Mucosa of descending colon (tissue), 3 donors: ENCODE data around the gene ATXN1L. TPM values are rescaled to one million over a fixed set of nuclear protein-coding genes. Genes with fewer than 3 reads are reported as not detected.

Source experiments
- ATAC-seq: fragments of 200-7000 bp; cut with Tn5 transposase; one replicate; pipeline ENCODE4 v1.9.1; 2020; ENCODE audit warnings: mild to moderate bottlenecking, moderate library complexity
- DNase-seq, 3 donors: peaks; one replicate each; pipeline ENCODE4 v3.0.0-alpha.2; 2020
- H3K36me3 ChIP-seq: fragments of 200-600 bp; one replicate; pipeline ENCODE4 v1.8.0; 2021; ENCODE audit warnings: low read depth, mild to moderate bottlenecking
- H3K4me1 ChIP-seq: fragments of 200-600 bp; one replicate; pipeline ENCODE4 v1.8.0; 2021; ENCODE audit warnings: low read depth, mild to moderate bottlenecking
- H3K4me3 ChIP-seq: fragments of 200-600 bp; one replicate; pipeline ENCODE4 v1.8.0; 2021; ENCODE audit warnings: mild to moderate bottlenecking
- H3K9me3 ChIP-seq: fragments of 200-600 bp; one replicate; pipeline ENCODE4 v1.8.0; 2021; ENCODE audit warnings: mild to moderate bottlenecking
- intact Hi-C, 2 donors: fragments of 100-400 bp; cut with DNase I in 1 of 2; cut with micrococcal nuclease in 1 of 2; formaldehyde crosslinking; loops; one replicate each; pipeline versions ENCODE4 v1.11.0 to v1.11.1; 2022; cut with DNase I, micrococcal nuclease
- total RNA-seq, 3 donors: library from RNA; stranded (reverse); fragmentation: NEBNext Ultra II Directional in 2 of 3; extraction: Animal tissue kit (Norgen Biotek cat#: 25700) in 2 of 3; gene quantifications; one replicate each; pipeline versions ENCODE4 v1.2.1 to v1.2.4, GENCODE V29; 2021 to 2023
- TF ChIP-seq, protein P1 (sequence below): fragments of 200-600 bp; IDR thresholded peaks from one replicate; pipeline ENCODE4 v1.8.0; 2022; ENCODE audit warnings: antibody characterized with exemption, mild to moderate bottlenecking
- donor health status: DM: no; HTN: no; CAD: no; lungs with moderate emphysema.
- donor health status: DM: no; HTN: no; CAD: no.
- donor health status: DM: no; HTN: yes; CAD: no.

The ATXN1L gene
- total RNA-seq, 3 donors from 2014 or later, result 21.6 to 38.7 (median 24.0) TPM

GRCh38 chr16:71834291-71834690 lies 11.5 kb upstream of the ATXN1L start:
- no peak for DNase-seq
- ATAC-seq, result no peak
- Histone ChIP-seq H3K4me1 (no peaks in the 10 kb centered on the region), H3K9me3 (no peaks in the 10 kb centered on the region), H3K4me3 (no peak overlapping the region), H3K36me3 (no peaks in the 10 kb centered on the region)
- intact Hi-C loops, result no loop called here
- TF ChIP-seq, protein P1, sequence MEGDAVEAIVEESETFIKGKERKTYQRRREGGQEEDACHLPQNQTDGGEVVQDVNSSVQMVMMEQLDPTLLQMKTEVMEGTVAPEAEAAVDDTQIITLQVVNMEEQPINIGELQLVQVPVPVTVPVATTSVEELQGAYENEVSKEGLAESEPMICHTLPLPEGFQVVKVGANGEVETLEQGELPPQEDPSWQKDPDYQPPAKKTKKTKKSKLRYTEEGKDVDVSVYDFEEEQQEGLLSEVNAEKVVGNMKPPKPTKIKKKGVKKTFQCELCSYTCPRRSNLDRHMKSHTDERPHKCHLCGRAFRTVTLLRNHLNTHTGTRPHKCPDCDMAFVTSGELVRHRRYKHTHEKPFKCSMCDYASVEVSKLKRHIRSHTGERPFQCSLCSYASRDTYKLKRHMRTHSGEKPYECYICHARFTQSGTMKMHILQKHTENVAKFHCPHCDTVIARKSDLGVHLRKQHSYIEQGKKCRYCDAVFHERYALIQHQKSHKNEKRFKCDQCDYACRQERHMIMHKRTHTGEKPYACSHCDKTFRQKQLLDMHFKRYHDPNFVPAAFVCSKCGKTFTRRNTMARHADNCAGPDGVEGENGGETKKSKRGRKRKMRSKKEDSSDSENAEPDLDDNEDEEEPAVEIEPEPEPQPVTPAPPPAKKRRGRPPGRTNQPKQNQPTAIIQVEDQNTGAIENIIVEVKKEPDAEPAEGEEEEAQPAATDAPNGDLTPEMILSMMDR, result no peak

DNA sequence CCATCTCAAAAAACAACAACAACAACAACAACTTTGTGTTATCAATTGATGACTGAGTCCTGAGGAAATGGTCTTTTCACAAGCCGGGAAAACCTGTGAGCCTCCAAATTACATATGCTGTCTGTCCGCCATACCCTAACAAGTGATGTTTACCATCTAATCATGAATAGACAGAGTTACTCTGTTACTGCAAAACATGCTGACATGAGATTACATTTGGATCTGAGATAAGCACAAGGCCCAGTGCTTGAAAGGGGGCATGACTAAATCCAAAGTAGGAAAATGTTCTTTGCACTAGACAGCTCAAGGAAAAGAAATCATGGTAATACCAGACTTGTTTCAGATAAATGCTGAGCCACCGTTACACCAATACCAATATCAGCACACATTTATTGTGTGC lies 8.6 kb upstream of the ATXN1L start:
- H3K4me1 ChIP-seq, result no peaks in the 10 kb centered on the region
- no peaks in the 10 kb centered on the region for H3K36me3 ChIP-seq
- TF ChIP-seq, protein P1, result no peak
- no peaks in the 10 kb centered on the region for H3K9me3 ChIP-seq
- no peak for DNase-seq
- intact Hi-C loops, result no loop called here
- H3K4me3 ChIP-seq, result no peak overlapping the region
- ATAC-seq, result no peak

DNA sequence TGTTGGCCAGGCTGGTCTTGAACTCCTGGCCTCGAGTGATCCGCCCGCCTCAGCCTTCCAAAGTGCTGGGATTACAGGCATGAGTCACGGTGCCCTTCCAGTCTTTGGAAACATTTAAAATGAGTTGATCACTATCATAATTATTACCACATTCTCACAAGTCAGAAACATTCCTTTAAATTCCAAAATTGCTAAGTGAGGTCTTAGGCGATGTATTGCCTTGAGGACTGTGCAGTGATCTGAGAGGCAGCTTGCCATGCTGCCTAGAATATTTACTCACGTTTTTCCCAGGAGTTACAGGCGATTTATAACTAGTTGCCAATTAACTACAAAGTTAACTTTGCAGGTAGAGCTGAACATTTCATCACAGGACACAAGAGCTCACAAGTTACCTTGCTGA lies 5.7 kb upstream of the ATXN1L start:
- TF ChIP-seq, protein P1, result no peak
- intact Hi-C loops, result no loop called here
- H3K36me3 ChIP-seq, result no peaks in the 10 kb centered on the region
- H3K4me1 ChIP-seq, result no peaks in the 10 kb centered on the region
- DNase-seq (no peak), ATAC-seq (no peak)
- H3K4me3 ChIP-seq, result no peak overlapping the region
- no peaks in the 10 kb centered on the region for H3K9me3 ChIP-seq

- no peak for ATAC-seq
Measured at GRCh38 chr16:71843572-71843971, 2.2 kb upstream of the ATXN1L start.

DNA sequence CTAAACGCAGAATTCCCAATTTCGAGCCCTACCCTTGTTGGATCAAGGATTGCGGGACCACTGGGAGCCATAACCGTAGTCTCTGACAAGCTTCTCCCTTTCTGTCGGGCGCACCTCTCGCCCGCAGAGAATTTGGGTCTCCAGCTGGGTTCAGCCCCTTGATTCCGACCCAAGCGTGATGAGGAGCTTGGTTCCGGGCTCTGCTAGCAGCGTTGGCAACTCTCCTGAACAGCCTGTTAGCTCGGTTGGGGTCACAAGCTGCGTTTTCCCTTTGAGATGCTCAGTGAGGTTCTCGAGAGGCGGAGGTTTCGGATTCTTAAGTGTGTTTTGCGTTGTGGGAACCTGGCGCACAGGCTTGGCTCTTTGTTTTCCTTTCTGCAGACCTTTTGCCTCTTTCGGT lies 655 bp downstream of the ATXN1L start:
- peak overlapping the region; percentile 95 for H3K4me3 ChIP-seq
- peak in 2 of 3 donors; percentile 17 to 39 for DNase-seq
- TF ChIP-seq, protein P1, result no peak
- ATAC-seq, result peak; percentile 17
- H3K36me3 ChIP-seq, result no peaks in the 10 kb centered on the region
- H3K4me1 ChIP-seq, result no peaks in the 10 kb centered on the region
- intact Hi-C loops, result no loop called here
- H3K9me3 ChIP-seq, result no peaks in the 10 kb centered on the region

More at GRCh38 chr16:71843572-71843971, 2.2 kb upstream of the ATXN1L start:
- Histone ChIP-seq H3K4me3 (no peak overlapping the region), H3K4me1 (no peaks in the 10 kb centered on the region), H3K9me3 (no peaks in the 10 kb centered on the region), H3K36me3 (no peaks in the 10 kb centered on the region)
- DNase-seq, result no peak
- intact Hi-C loops, result no loop called here
- TF ChIP-seq, protein P1, result no peak

GRCh38 chr16:71847096-71847495 lies 1.3 kb downstream of the ATXN1L start:
- TF ChIP-seq, protein P1, result no peak
- H3K9me3 ChIP-seq, result no peaks in the 10 kb centered on the region
- no peaks in the 10 kb centered on the region for H3K36me3 ChIP-seq
- ATAC-seq (no peak), DNase-seq (no peak)
- H3K4me3 ChIP-seq, result no peak overlapping the region
- intact Hi-C loops, result no loop called here
- no peaks in the 10 kb centered on the region for H3K4me1 ChIP-seq
